GM10847 (cell line): Measurements from ENCODE around the gene CBX7.

Source experiments
- POLR2A ChIP-seq: IDR thresholded peaks from 2 replicates; pipeline ENCODE4 v1.6.1; 2011; ENCODE audit not compliant: insufficient read length; ENCODE audit errors: extremely low read depth

Gene CBX7

DNA sequence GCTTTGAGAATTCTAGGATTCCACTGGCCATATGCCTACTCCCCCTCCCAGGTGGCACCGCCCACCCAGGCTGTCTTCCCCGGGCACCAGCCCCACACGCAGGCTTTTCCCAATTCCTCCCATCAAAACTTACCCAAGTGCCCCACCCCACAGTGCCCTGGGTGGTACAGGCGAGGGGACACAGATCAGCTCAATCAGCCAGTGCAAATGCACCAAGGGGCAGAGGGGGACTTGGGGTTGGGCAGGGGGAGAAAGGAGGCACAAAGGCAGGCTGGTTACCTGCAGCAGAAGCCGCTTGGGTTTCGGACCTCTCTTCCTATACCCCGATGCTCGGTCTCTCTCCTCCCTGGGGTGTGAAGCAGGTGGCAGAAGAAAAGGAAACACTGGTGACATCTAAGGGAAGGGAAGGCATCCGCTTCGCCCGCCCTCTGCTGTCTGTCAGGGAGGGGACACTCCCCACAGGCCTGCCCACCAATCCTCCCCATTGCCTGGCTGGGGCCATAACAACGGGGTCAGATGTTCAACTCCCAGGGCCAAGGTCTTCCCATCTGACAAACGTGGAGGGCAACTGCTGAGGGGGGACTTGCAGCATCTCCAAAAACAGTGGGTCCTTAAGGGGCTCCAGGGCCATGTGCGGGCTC is 14.0 kb downstream of the CBX7 start:
- TF ChIP-seq POLR2A = no peak

DNA sequence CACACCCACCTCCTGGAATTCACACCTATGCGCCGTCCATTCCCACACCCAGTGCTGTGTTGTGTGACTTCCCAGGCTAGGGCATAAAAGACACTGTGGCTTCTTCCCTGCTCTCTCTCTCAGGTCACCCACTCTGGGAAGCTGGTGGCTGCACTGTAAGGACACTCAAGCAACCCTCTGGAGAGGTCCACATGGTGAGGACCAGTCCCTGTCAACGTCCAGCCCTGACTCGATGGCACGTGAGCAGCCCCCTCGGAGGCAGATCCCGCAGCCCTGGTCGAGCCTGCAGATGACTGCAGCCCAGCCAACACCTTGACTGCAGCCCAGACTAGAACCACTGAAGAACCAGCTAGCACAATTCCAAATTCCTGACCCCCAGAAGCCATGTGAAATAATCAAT is 16.2 kb downstream of the CBX7 start:
- TF ChIP-seq POLR2A = no peak

DNA sequence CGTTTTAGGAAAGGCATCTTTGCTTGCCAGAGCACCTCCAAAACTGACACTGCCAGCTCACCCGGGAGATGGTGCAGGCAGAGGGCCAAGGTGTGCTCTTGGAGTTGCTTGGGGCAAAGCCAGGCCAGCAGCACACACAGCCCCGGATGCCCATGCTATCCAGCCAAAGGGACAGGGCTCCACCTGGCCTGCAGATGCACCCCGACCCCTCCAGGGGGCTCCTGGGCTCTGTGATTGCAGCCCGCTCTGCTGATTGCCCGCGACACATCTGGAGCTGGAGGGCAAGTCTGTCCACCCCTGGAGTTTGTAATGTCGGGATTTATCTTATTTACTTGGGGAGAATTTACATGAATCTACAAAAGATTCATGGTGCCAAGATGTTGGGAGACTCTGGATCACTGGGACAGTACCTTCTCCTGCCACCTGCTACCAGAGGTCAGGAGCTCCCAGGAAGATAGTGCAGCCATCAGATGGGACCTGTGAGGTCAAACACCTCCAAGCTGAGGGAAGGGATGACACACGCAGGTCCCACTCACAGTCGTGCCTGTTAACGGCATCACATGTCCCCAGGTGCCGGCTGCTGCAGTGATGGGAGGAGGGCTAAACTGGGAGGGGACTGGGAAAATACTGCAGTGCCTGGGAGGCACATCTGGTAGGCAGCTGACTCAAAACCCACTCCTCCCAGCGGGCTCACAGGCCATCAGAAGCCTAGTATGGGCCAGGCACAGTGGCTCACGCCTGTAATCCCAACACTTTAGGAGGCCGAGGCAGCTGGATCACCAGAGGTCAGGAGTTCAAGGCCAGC is 17.2 kb downstream of the CBX7 start:
- no peak for TF ChIP-seq POLR2A

DNA sequence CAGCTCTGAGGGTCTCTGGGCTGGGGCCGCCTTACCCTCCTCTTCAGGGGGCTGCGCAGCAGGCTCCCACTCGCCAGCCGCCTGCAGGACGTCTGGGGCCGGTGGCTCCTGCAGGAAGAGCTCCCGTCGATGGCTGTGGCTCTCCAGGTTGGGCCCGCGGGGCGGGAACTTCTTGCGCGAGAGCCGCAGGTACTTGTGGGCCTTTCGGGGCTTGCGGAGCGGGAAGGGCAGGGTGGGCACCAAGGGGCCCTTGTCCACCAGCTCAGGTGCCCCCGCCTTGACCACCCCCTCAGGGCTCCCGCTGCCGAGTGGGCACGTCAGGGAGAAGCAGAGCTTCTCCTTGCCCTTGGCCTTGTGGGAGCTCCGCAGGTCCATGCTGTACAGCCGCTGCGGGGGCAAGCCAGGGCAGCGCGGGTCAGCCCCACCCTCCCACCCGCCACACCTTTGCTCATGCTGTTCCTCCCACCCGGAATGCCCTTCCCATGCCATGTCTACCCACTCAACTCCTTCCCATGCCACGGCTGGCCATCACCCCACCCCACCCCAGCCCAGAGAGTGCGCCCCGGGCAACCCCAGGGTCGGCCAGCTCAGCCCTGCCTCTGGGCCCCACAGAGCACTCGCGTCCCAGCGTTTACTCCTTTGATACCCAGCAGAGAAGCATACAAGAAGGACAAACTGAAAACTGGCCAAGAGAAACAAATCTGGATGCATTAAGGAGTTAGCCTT is 18.0 kb downstream of the CBX7 start:
- no peak for TF ChIP-seq POLR2A

DNA sequence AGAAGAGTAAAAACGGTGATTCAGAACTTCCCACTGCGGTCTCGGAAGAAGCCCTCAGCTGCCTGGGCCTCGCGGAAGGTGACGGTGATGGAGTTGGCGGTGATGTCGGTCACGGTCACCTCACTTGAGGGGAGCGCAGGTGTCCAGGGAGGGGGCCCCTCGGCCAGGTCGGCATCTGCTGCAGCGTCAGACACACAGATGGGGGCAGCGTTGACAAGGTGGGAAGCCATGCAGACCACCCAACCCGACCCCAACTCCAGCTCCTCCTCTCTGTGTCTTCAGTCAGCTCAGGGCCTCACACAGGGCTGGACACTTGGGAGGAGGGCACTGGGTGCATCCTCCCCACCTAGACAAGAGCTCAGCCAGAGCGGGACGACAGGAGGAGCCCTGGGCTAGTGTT is 18.6 kb downstream of the CBX7 start:
- TF ChIP-seq POLR2A = no peak

DNA sequence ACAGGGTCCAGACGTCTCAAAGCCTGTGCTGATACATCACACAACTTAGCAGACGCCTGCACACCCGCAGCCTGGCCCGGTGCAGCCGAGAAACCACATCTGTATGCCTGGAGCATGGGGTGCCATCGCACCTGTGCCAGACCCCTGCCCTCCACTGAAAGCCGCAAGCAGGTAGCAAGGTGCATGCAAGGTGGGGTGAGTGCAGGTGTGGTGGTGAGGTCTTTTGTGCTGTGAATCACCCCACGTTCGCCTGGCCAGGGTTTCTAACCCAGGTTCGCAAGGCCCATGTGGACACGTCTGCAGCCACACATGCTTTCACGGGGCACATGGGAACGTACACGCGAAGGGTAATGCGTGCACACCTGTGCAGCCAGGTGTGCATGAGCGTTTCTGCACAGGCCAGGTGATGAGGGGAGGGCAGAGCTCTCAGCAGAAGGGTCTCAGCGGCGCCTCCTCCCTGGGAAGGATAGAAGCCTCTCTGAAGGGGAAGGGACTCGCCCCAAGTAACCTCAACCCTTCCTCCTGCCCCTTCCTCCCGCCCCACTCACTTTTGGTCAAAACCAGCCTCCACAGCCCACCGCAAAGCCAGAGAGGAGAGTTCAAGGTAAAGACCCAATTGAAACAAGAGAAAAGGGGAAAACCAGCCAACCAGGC is 19.5 kb downstream of the CBX7 start:
- TF ChIP-seq POLR2A = no peak

DNA sequence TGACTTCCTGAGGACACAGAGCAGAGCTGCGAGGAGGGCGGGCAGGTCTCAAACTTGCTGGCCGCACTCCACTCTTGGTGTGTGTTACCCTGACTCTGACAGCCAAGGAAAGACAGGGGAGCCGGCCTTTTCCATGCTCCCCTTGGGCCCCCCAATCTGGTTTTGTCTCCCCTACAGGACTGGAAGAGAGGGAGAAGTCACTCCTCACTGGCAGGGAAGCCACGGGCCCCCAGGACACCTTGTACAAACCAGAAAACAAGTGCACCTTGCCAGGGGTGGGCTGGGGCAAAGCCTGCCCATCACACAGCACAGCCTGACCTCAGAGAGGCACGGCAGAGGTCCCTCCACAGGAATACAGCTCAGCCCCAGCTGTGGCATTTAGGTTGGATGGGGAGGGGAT is 20.2 kb downstream of the CBX7 start:
- TF ChIP-seq POLR2A = no peak

DNA sequence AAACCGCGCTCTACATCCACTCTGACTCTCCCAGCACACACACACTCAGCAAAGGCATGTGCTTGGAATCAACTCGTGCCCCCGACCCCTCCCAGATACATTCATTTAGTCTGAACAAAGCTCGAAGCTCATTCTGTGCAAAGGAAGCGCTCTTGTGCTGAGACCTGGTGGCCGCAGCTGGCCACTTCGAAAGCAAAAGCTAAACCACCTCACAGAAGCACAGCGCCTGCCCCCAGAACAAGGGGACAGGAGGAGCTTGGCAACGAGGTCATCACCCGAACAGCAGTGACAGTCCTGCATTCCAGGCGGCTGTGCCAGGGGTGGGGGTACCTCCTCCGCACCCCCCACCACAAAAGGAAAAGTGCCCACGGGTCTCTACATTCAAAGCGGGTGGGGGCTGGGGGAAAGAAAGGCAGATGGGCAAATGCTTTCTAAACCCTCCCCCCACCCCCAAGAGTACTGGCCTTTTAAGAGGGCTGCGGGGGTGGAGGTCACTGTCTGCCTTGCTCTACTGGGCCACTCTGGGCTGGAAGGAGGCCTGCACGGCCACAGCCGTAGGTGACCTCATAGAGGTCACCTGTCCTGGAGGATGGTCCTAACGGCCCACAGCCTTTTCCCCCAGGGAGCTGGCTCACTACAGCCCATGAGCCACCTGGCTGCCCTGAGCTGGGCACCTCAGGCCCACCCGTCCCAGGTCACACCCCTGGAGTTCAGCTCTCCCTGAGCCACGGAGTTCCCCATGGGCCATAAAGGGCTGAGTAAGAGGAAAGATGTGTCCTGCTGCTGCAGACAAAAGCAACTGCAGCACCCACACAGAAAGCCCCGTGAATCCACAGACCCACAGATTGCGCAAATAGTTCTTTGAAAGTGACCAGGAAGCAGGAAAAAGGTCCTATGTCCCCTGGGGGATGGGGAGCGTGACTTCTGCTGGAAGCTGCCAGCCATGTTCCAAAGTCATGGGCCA is 21.3 kb downstream of the CBX7 start:
- TF ChIP-seq POLR2A = no peak

DNA sequence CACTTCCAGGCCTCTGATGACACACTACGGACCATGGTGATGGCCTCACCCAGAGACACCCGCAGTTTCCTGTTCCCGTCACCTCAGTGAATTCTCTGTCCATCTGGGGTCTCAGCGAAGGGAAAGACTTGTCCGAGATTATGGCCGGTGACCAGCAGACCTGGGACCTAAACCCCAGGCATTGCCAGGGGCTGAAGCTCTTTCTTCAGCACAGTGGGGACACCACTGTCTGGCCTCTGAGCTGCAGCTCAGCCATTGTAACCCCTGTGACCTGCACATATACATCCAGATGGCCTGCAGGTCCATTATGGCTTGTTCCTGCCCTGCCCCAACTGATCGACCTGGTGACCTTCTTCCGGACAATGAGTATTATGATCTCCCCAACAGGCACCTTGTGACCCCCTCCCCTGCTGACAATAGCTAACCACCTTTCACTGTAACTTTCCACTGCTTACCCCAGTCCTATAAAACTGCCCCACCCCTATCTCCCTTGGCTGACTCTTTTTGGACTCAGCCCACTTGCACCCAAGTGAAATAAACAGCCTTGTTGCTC is 22.3 kb downstream of the CBX7 start:
- no peak for TF ChIP-seq POLR2A

DNA sequence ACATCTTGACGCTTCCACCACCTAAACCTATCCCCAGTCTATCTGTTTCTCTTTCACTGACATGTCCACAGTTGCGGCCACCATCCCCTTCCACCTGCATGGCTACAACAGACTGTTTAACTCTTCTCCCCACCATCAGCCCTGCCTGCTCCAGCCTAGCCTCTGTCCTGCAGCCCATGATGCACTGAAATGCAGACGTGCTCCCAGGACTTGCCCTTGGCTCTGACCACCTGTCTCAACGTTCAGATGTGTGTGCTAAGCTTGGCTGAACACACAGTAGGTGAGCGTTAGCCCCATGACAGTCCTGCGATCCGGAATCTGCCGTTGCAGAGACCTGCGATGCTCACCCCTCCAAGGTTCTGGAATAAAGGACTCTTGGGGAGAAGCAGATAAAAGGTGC is 22.7 kb downstream of the CBX7 start:
- no peak for TF ChIP-seq POLR2A

DNA sequence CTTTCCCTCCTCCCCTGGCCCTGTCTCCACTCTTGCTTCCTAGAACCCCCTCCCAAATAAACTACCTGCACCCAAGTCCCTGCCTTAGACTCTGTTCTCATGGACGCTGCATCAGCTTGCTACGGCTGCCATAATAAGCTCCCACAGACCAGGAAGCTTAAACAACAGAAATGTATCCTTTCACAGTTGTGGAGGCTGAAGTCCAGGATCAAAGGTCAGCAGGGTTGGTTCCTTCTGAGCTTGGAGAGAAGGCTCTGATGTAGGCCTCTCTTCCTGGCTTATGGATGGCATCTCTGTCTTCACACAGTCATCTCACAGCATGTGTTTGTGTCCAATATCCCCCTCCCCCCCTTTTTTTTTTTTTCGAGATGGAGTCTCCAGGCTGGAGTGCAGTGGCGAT is 23.4 kb downstream of the CBX7 start:
- TF ChIP-seq POLR2A = no peak

DNA sequence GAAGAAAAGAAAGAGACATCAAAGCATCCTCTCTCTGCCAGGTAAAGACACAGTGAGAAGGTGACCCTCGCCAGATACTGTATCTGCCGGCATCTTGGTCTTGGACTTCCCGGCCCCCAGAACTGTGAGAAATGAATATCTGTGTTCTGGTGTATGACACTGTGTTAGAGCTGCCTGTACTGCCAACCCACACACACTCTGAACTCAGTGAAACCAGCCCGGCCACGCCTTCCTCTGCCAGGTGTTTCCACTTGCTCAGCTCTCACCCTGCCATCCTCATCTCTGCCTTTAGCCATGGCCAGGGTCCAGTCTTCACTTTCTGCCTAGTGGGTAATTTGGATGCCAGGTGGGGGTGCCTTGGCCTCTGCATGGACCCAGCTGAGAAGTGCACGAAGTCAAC is 24.0 kb downstream of the CBX7 start:
- no peak for TF ChIP-seq POLR2A

DNA sequence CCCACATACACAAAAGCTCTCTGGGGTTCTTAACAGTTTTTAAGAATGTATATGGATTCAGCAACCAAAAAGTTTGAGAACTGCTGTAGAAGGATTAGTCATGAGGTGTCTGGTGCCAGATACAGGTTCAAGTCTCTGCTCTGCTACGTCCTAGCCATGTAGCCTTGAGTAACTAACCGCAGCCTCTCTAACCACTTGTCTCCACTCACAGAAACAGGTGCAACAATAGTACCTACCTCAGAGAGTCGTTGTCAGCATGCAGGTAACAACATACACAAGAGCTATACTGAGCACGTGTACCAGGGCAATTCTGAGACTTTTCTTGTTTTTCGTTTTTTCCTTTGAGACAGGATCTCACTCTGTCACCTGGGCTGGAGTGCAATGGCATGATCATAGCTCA is 26.9 kb downstream of the CBX7 start:
- no peak for TF ChIP-seq POLR2A
